ENCODE results near the gene RHOF.

DNA sequence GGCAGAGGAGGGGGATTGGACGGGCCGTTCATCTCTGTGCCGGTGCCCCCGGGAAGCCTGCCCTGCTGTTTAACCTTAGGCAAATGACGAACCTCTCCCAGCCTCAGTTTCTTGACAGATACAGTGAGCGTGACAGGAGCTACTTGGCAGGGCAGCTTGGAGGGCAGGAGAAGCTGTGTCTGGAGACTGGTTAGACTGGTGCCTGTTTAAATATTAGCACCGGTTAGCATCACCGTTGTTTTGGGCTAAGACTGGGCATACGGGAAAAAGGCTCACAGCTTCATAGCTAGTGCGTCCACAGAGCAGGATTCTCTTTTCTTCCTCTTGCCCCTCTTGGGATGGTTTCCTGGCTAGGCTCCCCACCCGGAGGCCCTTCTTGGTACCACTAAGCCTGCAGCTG lies 38.7 kb downstream of the RHOF start:
- TF ChIP-seq CTCF (conservative IDR thresholded peaks at IDR 0.05 in 1 of 2, IDR thresholded peaks at IDR 0.05 in 1 of 2; ENCODE audit: low read depth in 1 of 2, low read length in 2 of 2) (no peak), EZH2 (IDR thresholded peaks at IDR 0.05; ENCODE audit: low read length, missing control alignments) (no peak)

Measured in fibroblast of lung (primary cell).